ENCODE results near the gene PTPRN2. TPM values are rescaled to one million over a fixed set of nuclear protein-coding genes. Genes with fewer than 3 reads are reported as not detected.

PTPRN2 gene
- total and polyA plus RNA-seq, 9 of the 15 experiments (the other 6 are each of a cell fraction or from before 2014, with no cell fraction given): not detected

- WGBS (ENCODE audit: insufficient coverage, low coverage, missing lambda C conversion rate): under 1% methylated on average over 11 of the region's 11 CpGs
- TF ChIP-seq HNRNPH1 (optimal IDR thresholded peaks at IDR 0.05; ENCODE audit: low read depth, low read length) (no peak), BDP1 (IDR thresholded peaks at IDR 0.05; ENCODE audit: insufficient read depth, insufficient read length) (no peak), ZBTB17 (CRISPR knock-in tag; IDR thresholded peaks at IDR 0.05) (no peak), MGA (IDR thresholded peaks at IDR 0.05) (no peak), STAT5A (IDR thresholded peaks at IDR 0.05; ENCODE audit: borderline replicate concordance, low read length) (no peak), ZNF165 (CRISPR knock-in tag; IDR thresholded peaks at IDR 0.05; ENCODE audit: borderline replicate concordance) (no peak), GABPB2 (CRISPR knock-in tag; conservative IDR thresholded peaks at IDR 0.05) (no peak), KAT2B (IDR thresholded peaks at IDR 0.05; ENCODE audit: low read depth, low read length) (no peak), FOXO4 (CRISPR knock-in tag; IDR thresholded peaks at IDR 0.05) (no peak), FOXA3 (CRISPR knock-in tag; conservative IDR thresholded peaks at IDR 0.05 in 1 of 2, IDR thresholded peaks at IDR 0.05 in 1 of 2) (no peak), DNMT1 (IDR thresholded peaks at IDR 0.05) (no peak)
Observed at GRCh38 chr7:158351051-158351450, 236.6 kb downstream of the PTPRN2 start.

More at GRCh38 chr7:158351051-158351450, 236.6 kb downstream of the PTPRN2 start:
- Histone ChIP-seq H3K4me2 (ENCODE audit: insufficient read depth, low read length) (no peak overlapping the region), H3K9me1 (ENCODE audit: control insufficient read depth, insufficient read depth, low read length) (no peaks in the 10 kb centered on the region), H3K9me3 (replicated peaks; ENCODE audit: control insufficient read depth, insufficient read depth, low read depth, low read length) (no peaks in the 10 kb centered on the region), H3K27me3 (ENCODE audit: control insufficient read depth in 2 of 2, insufficient read depth in 2 of 2, low read length in 2 of 2) (peaks cover 11 to 40% of the 10 kb centered on the region in 2 experiments; a peak in 3 of 5 replicates), H3K9ac (ENCODE audit: insufficient read depth in 1 of 2, low read depth in 2 of 2, low read length in 2 of 2) (no peak overlapping the region), H3K79me2 (ENCODE audit: control insufficient read depth, insufficient read depth, low read length) (no peaks in the 10 kb centered on the region), H3K27ac (ENCODE audit: extremely low read depth, low read depth, low read length) (no peak overlapping the region), H3K36me3 (ENCODE audit: control insufficient read depth, insufficient read depth, low read length) (no peaks in the 10 kb centered on the region), H3K4me3 (no peak overlapping the region), H3K4me1 (replicated peaks in 1 of 2; ENCODE audit: control insufficient read depth in 2 of 2, insufficient read depth in 2 of 2, low read length in 2 of 2) (no peaks in the 10 kb centered on the region), H4K20me1 (replicated peaks; ENCODE audit: control insufficient read depth, insufficient read depth, low read length) (no peaks in the 10 kb centered on the region), H2AFZ (ENCODE audit: low read depth, low read length) (no peak overlapping the region)
- CTCF ChIA-PET (ENCODE audit: low intra/inter-chr PET ratio): no interaction called here
- FAIRE-seq: no peak
- BruUV-seq (replicated peaks): no TSS peak
- ATAC-seq: no peak
- in situ Hi-C loops (cut with MboI) (no loop called here), intact Hi-C loops (cut with micrococcal nuclease) (loop anchor here (10.0 kb wide), 1 partner anchor 916 kb away; no protein-coding TSS in a partner anchor)
- POLR2A ChIA-PET: no interaction called here
- DNase-seq (ENCODE audit: extremely low read depth in 1 of 4, low spot score in 3 of 4): no peak
